ENCODE results near the gene MKNK2.
A peak's percentile ranks its signal among the peaks of the same experiment; 100 is the strongest.
"Not testable (repeated sequence)": the region's sequence is repeated elsewhere in the genome, so short reads cannot be mapped to it uniquely, and the experiment has no call there.

Gene MKNK2

DNA sequence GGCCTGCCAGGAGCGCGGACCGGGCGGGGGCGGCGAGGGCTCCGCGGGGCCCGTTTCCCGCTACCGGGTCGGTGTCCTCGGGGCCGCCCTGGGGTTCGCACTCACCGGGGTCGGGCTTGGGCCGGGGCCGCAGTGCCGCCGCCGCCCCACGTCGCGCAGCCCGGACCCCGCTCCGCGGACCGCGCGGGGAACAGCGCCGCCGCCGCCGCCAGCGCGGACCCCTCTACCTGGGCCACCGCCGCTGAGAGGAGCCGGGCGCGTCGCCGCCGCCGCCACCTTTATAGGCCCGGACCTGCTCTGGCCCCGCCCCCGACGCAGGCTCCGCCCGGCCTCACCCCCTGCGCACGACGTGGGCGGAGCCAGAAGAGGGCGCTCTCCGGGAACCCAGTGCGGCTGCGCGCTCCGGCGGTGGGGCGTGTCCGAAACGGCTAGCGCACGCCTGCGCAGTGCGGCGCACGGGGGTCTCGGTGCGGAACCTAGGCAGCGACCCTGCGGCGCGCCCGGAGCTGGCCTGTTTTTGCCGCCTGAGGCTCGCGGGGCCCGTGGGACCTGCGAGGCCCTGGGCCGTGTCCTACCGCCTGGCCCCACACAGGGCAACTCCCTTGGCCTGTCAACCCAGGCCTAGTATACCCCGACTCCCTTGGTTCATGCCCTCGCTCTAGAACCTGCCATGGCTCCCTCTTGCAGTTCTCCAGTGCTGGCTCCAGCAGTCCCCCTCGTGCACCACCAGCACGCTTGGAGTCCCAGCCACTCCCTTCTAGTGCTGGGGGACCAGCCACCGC, at the start of gene MKNK2:
TSS of gene MKNK2 (minus strand) at position 254 of the 782 bp plus-strand sequence. CDS start 393 bp downstream, outside the sequence.
- peak; percentile 99 for DNase-seq

GRCh38 chr19:2100719-2101061, 49.6 kb upstream of the MKNK2 start:
- DNase-seq = no peak

DNA sequence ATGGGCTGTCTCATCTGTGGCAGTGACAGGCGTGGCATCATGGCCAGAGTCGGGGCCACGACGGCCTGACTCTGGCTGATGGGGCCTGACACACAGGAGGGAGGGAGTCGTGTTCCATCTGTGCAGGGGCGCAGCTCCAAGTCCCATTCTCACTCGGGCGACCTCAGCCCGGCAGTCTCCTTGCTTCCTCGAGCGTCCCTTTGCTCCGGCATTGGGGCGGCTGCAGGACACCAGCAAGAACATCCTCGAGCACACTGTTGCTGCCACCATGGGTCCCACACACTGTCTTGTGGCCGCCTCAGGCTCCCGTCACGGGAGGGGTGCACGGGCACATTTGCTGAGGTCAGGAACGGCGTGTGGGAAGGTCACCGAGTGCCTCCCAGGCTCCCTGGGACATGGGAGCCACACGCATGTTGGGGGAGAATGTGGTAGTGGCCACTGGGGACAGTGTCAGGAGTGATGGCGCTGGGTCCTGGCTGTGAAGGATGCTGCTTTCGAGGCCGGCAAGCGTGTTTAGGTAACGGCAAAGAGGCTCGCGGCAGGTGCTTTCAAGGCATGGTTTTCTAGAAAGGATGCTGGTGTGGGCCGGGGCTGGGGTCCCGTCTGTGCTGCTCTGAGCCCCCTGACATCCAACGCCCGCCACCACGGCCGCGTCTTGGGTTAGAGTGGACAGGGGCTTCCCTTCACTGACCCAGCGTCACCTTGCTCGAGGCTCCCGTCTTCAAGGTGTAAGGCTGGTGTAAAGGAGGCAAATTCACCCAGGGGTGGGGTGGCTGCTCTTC, 49.1 kb upstream of the MKNK2 start:
- no peak for DNase-seq

DNA sequence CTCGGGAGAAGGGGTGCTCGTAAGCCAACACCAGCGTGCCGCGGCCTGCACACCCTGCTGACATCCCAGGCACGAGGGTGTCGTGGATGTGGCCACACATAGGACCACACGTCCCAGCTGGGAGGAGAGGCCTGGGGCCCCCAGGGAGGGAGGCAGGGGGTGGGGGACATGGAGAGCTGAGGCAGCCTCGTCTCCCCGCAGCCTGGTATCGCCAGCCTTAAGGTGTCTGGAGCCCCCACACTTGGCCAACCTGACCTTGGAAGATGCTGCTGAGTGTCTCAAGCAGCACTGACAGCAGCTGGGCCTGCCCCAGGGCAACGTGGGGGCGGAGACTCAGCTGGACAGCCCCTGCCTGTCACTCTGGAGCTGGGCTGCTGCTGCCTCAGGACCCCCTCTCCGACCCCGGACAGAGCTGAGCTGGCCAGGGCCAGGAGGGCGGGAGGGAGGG, 48.0 kb upstream of the MKNK2 start:
- DNase-seq = no peak

GRCh38 chr19:2097886-2098327, 46.9 kb upstream of the MKNK2 start:
- no peak for DNase-seq

DNA sequence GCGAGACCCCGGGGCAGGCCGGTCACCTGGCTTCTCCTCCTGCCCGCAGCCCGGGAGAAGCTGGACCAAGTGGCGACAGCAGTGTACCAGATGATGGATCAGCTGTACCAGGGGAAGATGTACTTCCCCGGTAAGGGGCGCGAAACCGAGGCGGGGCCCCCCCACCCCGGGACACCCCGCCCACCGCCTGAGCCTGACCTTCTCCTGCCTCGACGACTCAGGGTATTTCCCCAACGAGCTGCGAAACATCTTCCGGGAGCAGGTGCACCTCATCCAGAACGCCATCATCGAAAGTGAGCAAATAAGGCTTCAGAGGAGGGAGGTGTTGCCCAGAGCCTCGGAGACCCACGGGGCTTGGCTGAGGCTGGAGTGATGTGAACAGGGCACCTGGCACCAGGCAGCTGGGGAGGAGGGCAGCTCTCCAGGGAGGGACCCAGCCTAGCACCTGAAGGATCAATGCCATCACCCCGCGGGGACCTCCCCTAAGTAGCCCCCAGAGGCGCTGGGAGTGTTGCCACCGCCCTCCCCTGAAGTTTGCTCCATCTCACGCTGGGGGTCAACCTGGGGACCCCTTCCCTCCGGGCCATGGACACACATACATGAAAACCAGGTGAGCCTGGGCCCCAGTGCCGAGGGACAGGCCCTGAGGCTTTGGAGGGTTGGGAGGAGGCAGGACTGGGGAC, 46.3 kb upstream of the MKNK2 start:
- no peak for DNase-seq

GRCh38 chr19:2096480-2097202, 45.6 kb upstream of the MKNK2 start, which contains the start of gene IZUMO4:
Gene IZUMO4, plus strand, starts transcription at chr19:2096915. Its CDS starts 31 bp downstream, at chr19:2096946.
- DNase-seq = peak; percentile 100

DNA sequence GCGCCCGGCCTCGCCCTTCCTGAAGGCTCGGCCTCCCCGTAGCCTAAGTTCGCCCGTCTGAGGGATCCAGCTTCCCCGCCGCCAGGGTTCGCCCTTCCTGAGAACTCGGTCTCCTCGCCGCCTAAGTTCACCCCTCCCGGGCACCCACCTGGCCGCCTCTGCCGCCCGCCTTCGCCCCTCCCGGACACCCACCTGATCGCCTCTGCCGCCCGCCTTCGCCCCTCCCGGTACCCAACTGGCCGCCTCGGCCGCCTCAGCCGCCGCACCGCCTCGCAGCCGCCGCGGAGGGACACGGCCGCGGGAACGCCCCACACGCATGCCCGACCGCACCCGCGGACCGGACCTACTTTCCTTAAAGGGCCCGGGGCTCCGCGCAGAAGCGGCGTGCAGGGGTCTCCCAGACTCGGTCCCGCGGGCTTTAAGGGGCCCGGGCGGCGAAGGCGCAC, 45.0 kb upstream of the MKNK2 start, which contains the start of gene MOB3A:
TSS of gene MOB3A (minus strand) at position 293 of the 446 bp plus-strand sequence. CDS start 17,766 bp downstream, outside the sequence.
- no peak for DNase-seq

GRCh38 chr19:2091926-2092525, 41.0 kb upstream of the MKNK2 start:
- DNase-seq = not testable (repeated sequence)

DNA sequence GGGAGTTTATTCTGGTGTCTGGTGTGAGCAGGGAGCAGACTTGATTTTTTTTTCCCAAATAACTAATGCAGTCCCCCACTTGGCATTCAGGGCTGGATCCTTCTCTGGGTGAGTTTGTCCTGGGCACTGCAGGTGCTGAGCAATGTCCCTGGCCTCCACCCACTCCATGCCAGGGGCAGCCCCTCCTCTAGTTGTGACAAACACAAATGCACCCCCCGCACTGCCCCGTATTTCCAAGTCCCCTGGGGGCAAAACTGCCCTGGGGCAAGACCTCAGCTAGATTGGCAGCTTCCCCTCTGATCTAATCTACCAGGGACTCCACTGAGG, 38.6 kb upstream of the MKNK2 start:
- DNase-seq = no peak

DNA sequence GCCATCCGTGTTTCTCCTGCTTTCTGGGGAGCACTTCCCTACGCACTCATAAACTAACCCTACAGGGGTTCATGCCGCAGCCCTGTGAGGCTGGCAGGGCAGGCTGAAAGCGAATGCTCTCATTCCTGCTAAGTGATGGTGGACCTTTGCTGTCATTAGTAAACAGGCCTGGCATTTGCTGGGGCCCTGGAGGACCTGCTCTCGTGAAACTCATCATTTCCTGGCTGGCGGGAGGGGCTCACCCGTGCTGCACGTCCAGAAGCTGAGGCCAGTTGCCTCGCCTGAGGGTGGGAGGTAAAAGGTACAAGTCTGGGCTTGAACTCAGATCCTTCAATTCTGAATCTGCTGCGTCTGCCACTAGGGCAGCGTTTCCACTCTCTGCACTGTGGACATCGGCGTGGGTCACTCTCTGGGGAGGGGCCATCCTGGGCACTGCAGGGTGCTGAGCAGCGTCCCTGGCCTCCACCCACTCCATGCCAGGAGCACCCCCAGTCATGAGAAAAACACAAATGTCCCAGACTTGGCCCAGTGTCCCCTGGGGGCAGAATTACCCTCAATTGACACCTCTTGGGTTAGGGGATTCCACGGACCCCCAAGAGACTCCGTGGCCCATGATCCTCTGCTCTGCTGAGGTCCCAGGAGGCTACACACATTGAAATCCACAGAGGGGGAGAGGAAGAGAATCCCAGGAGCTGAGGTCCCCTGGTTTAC, 38.1 kb upstream of the MKNK2 start:
- no peak for DNase-seq

DNA sequence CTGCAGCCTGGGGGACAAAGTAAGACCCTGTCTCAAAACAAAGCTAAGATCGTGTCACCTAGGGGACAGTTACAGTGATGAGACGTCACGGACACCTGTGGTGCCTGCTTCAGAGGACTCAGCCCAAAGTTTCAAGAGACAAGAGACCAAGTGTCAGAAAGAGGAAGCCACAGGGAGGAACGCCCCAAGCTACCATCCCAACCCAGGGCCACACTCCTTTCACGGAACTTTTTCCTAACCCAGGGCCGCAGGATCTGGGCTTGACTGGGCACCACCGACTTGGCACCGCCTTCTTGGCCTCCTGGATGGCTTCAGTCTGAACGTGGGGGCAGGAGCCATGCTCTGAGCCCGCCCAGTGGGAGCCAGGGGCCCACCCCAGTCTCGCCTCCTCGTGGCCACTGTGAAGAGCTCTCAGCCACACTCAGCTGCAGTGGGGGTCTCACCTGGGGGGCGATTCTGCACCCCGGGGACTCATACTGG, 36.6 kb upstream of the MKNK2 start:
- peak; percentile 67 for DNase-seq

DNA sequence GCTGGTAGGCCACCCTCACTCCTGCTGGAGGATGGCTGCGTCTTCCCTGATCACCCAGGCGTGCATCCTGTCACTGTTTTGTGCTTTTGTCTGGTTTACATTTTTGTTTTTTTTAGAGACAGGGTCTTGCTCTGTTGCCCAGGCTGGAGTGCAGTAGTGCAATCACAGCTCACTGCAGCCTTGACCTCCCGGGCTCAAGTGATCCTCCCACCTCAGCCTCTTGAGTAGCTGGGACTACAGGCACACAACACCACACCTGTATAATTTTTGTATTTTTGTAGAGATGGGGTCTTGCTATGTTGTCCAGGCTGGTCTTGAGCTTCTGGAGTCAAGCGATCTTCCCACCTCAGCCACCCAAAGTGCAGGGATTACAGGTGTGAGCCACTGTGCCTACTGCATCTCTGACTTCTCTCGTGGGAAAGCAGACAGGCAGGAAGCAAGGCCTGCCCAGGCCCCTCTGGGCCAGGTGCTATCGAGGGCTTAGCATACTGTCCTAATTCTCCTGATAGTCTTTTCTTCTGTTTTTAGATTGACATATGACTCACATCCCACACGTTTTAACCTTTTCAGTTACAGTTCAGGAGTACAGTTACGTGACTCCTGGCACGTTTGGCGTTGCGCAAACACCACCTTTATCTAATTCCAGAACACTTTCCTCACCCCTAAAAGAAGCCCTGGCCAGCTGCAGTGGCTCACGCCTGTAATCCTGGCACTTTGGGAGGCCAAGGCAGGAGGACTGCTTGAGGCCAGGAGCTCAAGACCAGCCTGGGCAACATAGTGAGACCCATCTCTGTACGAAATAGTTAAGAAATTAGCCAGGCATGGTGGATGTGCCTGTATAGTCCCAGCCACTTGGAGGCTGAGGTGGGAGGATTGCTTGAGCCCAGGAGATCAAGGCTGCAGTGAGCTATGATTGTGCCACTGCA, 35.9 kb upstream of the MKNK2 start:
- peak; percentile 71 for DNase-seq

- DNase-seq = peak; percentile 92
These were observed 34.1 kb upstream of the MKNK2 start for GRCh38 chr19:2084993-2085720.

DNA sequence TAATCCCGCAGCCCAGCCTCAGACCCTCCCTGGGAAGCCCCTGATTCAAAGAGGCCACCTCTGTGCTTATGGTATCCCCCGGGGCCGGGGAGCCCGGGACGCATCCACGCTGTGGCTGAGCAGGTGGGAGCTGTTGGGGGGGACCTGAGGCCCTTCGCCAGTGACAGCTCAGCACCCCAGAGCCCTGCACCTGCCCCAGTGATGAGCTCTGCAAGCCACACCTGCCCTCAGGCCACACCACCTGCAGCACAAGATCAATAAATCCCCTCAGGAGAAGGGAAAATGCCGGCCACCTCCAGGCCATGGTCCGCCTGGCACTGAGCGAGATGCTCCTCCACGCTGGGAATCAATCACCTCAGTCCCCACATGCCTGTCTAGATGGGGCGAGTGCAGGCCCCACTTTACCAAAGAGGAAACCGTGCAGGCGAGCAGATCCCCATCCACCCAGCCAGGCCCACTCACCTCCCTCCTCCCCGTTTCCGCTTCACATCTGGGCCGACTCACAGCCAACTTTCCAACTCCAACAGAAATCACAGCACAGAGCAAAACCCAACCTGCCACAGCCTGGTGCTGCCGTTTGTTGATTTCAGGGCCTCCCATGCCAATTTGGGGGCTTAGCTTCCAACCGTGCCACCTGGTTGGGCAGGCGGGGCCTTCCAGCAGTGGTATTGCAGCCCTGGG, 32.3 kb upstream of the MKNK2 start:
- peak; percentile 84 for DNase-seq

GRCh38 chr19:2081873-2082810, 31.1 kb upstream of the MKNK2 start:
- peak; percentile 77 for DNase-seq

GRCh38 chr19:2080336-2080988, 29.4 kb upstream of the MKNK2 start:
- no peak for DNase-seq
